HCT116 (cell line): ENCODE measurements around the gene TNIK. TPM values are rescaled to one million over a fixed set of nuclear protein-coding genes. Genes with fewer than 3 reads are reported as not detected.

Experiments
- ATAC-seq: fragments of 200-7000 bp; cut with Tn5 transposase; 2 replicates; pipeline ENCODE4 v1.9.1; 2020; ENCODE audit warnings: mild to moderate bottlenecking, moderate library complexity
- BruUV-seq: library from RNA; stranded (reverse); fragments of 400-500 nt; replicated peaks from 2 replicates; lab custom pipeline; 2021; lab: Mats Ljungman, UMichigan
- CTCF ChIA-PET: fragments of 300-600 bp; sonication (Branson Sonifier 250); formaldehyde crosslinking; loops from one replicate; lab custom pipeline; 2021; ENCODE audit warnings: antibody characterized with exemption; lab: Charles Lee
- POLR2A ChIA-PET: fragments of 300-600, 350-600 bp; sonication (Branson Sonifier 250); formaldehyde crosslinking; loops from one replicate; lab custom pipeline; 2021; ENCODE audit warnings: antibody characterized with exemption; lab: Charles Lee
- RAD21 ChIA-PET, 2 experiments: fragments of 300-600 bp; sonication (Branson Sonifier 250); formaldehyde crosslinking; loops; one replicate each; lab custom pipeline; 2023; ENCODE audit warnings: low total read pairs in 2 of 2; ENCODE audit not compliant: uncharacterized antibody in 2 of 2, unreplicated experiment in 2 of 2, low non-redundant PET in 1 of 2; lab: Charles Lee
- DNase-seq: peaks from one replicate; pipeline ENCODE4 v3.0.0-alpha.2; 2010; ENCODE audit warnings: low read depth, low spot score
- H2AFZ ChIP-seq: fragments of 200-600 bp; shearing (Covaris generic), sonication (generic); 2 replicates; pipeline ENCODE4 v1.6.1; 2017; ENCODE audit warnings: low read depth, mixed run types, mixed read lengths, antibody characterized with exemption, low read length; ENCODE audit not compliant: poor library complexity, severe bottlenecking
- H3K27ac ChIP-seq: 2 replicates; pipeline ENCODE4 v1.5.1; 2012; ENCODE audit warnings: low read depth, low read length
- H3K27me3 ChIP-seq: fragments of 200-600 bp; sonication (generic); 2 replicates; pipeline ENCODE4 v1.6.1; 2016; ENCODE audit warnings: mixed run types, low read length, mixed read lengths; ENCODE audit not compliant: insufficient read depth
- H3K36me3 ChIP-seq, 2 experiments: fragments of 200-500 bp in 1 of 2; fragments of 200-600 bp in 1 of 2; sonication (Bioruptor generic) in 1 of 2; sonication (generic) in 1 of 2; 2 replicates each; pipeline versions ENCODE4 v1.5.1 to v1.6.1; 2014 to 2016; ENCODE audit warnings: low read length in 2 of 2, inconsistent platforms in 1 of 2, mixed read lengths in 1 of 2, mixed run types in 1 of 2; ENCODE audit not compliant: insufficient read depth in 2 of 2, control insufficient read depth in 1 of 2
- H3K4me1 ChIP-seq, 2 experiments: fragments of 200-600 bp in 1 of 2; sonication (generic) in 1 of 2; 2 replicates each; pipeline versions ENCODE4 v1.5.1 to v1.6.1; 2012 to 2017; ENCODE audit warnings: low read length in 2 of 2, inconsistent platforms in 1 of 2, mild to moderate bottlenecking in 1 of 2, mixed read lengths in 1 of 2, mixed run types in 1 of 2, moderate library complexity in 1 of 2; ENCODE audit not compliant: insufficient read depth in 2 of 2, control insufficient read depth in 1 of 2
- H3K4me2 ChIP-seq: fragments of 200-600 bp; sonication (generic); 2 replicates; pipeline ENCODE4 v1.6.1; 2017; ENCODE audit warnings: mixed run types, low read length, mixed read lengths
- H3K4me3 ChIP-seq, 2 experiments: fragments of 200-600 bp in 1 of 2; sonication (generic) in 1 of 2; replicated peaks in 1 of 2; 2 replicates each; pipeline ENCODE4 v1.5.1; 2011 to 2016; ENCODE audit warnings: low read length in 2 of 2, control low read depth in 1 of 2, low read depth in 1 of 2, mild to moderate bottlenecking in 1 of 2, mixed read lengths in 1 of 2, mixed run types in 1 of 2
- H3K79me2 ChIP-seq: fragments of 200-600 bp; sonication (generic); 2 replicates; pipeline ENCODE4 v1.6.1; 2017; ENCODE audit warnings: mild to moderate bottlenecking, mixed run types, low read length, moderate library complexity, mixed read lengths; ENCODE audit not compliant: insufficient read depth
- H3K9ac ChIP-seq: fragments of 200-600 bp; sonication (generic); 2 replicates; pipeline ENCODE4 v1.6.1; 2016; ENCODE audit warnings: low read length, mixed read lengths
- H3K9me2 ChIP-seq: fragments of 200-600 bp; sonication (generic), shearing (Covaris generic); 2 replicates; pipeline ENCODE4 v1.6.1; 2017; ENCODE audit warnings: mixed run types, mild to moderate bottlenecking, moderate library complexity; ENCODE audit not compliant: insufficient read depth
- H3K9me3 ChIP-seq, 2 experiments: fragments of 200-500 bp in 1 of 2; fragments of 200-600 bp in 1 of 2; sonication (Bioruptor generic) in 1 of 2; sonication (generic) in 1 of 2; 2 replicates each; pipeline ENCODE4 v1.6.1; 2014 to 2017; ENCODE audit warnings: low read length in 2 of 2, mixed read lengths in 2 of 2, inconsistent platforms in 1 of 2, low read depth in 1 of 2, mild to moderate bottlenecking in 1 of 2, mixed run types in 1 of 2, moderate library complexity in 1 of 2; ENCODE audit not compliant: control insufficient read depth in 1 of 2, insufficient read depth in 1 of 2
- H4K20me1 ChIP-seq: fragments of 200-600 bp; sonication (generic), shearing (Covaris generic); 2 replicates; pipeline ENCODE4 v1.6.1; 2017; ENCODE audit warnings: mixed run types, mild to moderate bottlenecking, moderate library complexity; ENCODE audit not compliant: insufficient read depth
- ATF3 ChIP-seq: IDR thresholded peaks from 2 replicates; pipeline ENCODE4 v1.6.1; 2012
- CBX3 ChIP-seq: IDR thresholded peaks from 2 replicates; pipeline ENCODE4 v1.6.1; 2012; ENCODE audit warnings: low read depth
- CEBPB ChIP-seq: IDR thresholded peaks from 2 replicates; pipeline ENCODE4 v1.6.1; 2012; ENCODE audit warnings: low read depth
- CTCF ChIP-seq, 3 experiments: fragments of 200-600 bp in 1 of 3; sonication (generic) in 1 of 3; IDR thresholded peaks in 2 of 3; conservative IDR thresholded peaks in 1 of 3; 2 replicates each; pipeline ENCODE4 v1.5.1; 2012 to 2017; ENCODE audit warnings: low read depth in 2 of 3, low read length in 2 of 3, antibody characterized with exemption in 1 of 3, borderline replicate concordance in 1 of 3, control low read depth in 1 of 3, mild to moderate bottlenecking in 1 of 3, mixed read lengths in 1 of 3, mixed run types in 1 of 3, moderate library complexity in 1 of 3; ENCODE audit not compliant: insufficient read depth in 1 of 3
- ELF1 ChIP-seq: IDR thresholded peaks from 2 replicates; pipeline ENCODE4 v1.6.1; 2012; ENCODE audit warnings: low read depth, borderline replicate concordance
- EZH2 ChIP-seq: fragments of 200-600 bp; sonication (generic); IDR thresholded peaks from 2 replicates; pipeline ENCODE4 v1.6.1; 2017; ENCODE audit warnings: antibody characterized with exemption, mixed run types
- EZH2phosphoT487 ChIP-seq: fragments of 200-600 bp; IDR thresholded peaks from 2 replicates; pipeline ENCODE4 v1.6.1; 2018; ENCODE audit warnings: antibody characterized with exemption, borderline replicate concordance
- FOSL1 ChIP-seq: IDR thresholded peaks from 2 replicates; pipeline ENCODE4 v1.6.1; 2012; ENCODE audit warnings: low read depth
- JUND ChIP-seq: IDR thresholded peaks from 2 replicates; pipeline ENCODE4 v1.6.1; 2012
- MAX ChIP-seq: IDR thresholded peaks from 2 replicates; pipeline ENCODE4 v1.6.1; 2012
- POLR2A ChIP-seq: IDR thresholded peaks from 2 replicates; pipeline ENCODE4 v1.7.0; 2011; ENCODE audit warnings: borderline replicate concordance; ENCODE audit not compliant: insufficient read depth, insufficient read length; ENCODE audit errors: extremely low read depth
- POLR2AphosphoS5 ChIP-seq: IDR thresholded peaks from 2 replicates; pipeline ENCODE4 v1.6.1; 2011; ENCODE audit warnings: mild to moderate bottlenecking, low read depth, low read length, moderate library complexity
- RAD21 ChIP-seq: IDR thresholded peaks from 2 replicates; pipeline ENCODE4 v1.6.1; 2012; ENCODE audit warnings: low read depth, mild to moderate bottlenecking
- REST ChIP-seq: IDR thresholded peaks from 2 replicates; pipeline ENCODE4 v1.6.1; 2012; ENCODE audit warnings: low read depth
- SIN3A ChIP-seq: IDR thresholded peaks from 2 replicates; pipeline ENCODE4 v1.6.1; 2012; ENCODE audit warnings: low read depth
- SRF ChIP-seq: IDR thresholded peaks from 2 replicates; pipeline ENCODE4 v1.6.1; 2012; ENCODE audit warnings: low read depth
- TCF7L2 ChIP-seq: IDR thresholded peaks from 2 replicates; pipeline ENCODE4 v1.7.0; 2011; ENCODE audit warnings: borderline replicate concordance, inconsistent platforms; ENCODE audit not compliant: insufficient read depth, insufficient read length; ENCODE audit errors: extremely low read depth
- YY1 ChIP-seq: IDR thresholded peaks from 2 replicates; pipeline ENCODE4 v1.6.1; 2011; ENCODE audit warnings: low read length, low read depth, moderate library complexity, mild to moderate bottlenecking; ENCODE audit not compliant: insufficient replicate concordance; ENCODE audit errors: extremely low read depth
- ZFX ChIP-seq: fragments of 450-650 bp; IDR thresholded peaks from 2 replicates; pipeline ENCODE4 v1.6.1; 2017
- ZNF274 ChIP-seq: fragments of 200-500 bp; sonication (Bioruptor generic); IDR thresholded peaks from 2 replicates; pipeline ENCODE4 v1.6.1; 2014; ENCODE audit warnings: mild to moderate bottlenecking, low read depth, low read length, inconsistent platforms
- intact Hi-C: fragments of 100-400 bp; cut with micrococcal nuclease; formaldehyde crosslinking; loops from 2 replicates; pipeline ENCODE4 v1.10.0; 2022
- total RNA-seq: library from RNA; stranded (reverse); gene quantifications from one replicate; pipeline ENCODE4 v1.2.1, GENCODE V29; 2021; ENCODE audit not compliant: unreplicated experiment

TNIK gene
- total RNA-seq, 1 experiment from 2014 or later, result 24.1 TPM

- BruUV-seq, result no TSS peak
- intact Hi-C loops, result no loop called here
- no peaks in the 10 kb centered on the region for H3K27me3 ChIP-seq
- no peaks in the 10 kb centered on the region for H3K79me2 ChIP-seq
- H3K9me2 ChIP-seq, result no peaks in the 10 kb centered on the region; the same call in 1 of the 2 replicates
- no peaks in the 10 kb centered on the region for H3K4me1 ChIP-seq
- H3K4me3 ChIP-seq, result no peak overlapping the region
- no peak overlapping the region for H3K27ac ChIP-seq
- ATAC-seq (no peak), DNase-seq (no peak)
- no peak overlapping the region for H3K9ac ChIP-seq
- no peak overlapping the region for H2AFZ ChIP-seq
- no peaks in the 10 kb centered on the region; a peak in 1 of 4 replicates for H3K9me3 ChIP-seq
- TF ChIP-seq ZFX (no peak), FOSL1 (no peak), ZNF274 (no peak), EZH2 (no peak), YY1 (no peak), TCF7L2 (no peak), ELF1 (no peak), CBX3 (no peak), CTCF (IDR thresholded peaks at IDR 0.05 in 2 of 3, conservative IDR thresholded peaks at IDR 0.05 in 1 of 3; ENCODE audit: borderline replicate concordance in 1 of 3, insufficient read depth in 1 of 3, low read depth in 2 of 3, low read length in 2 of 3) (no peak), RAD21 (no peak), ATF3 (no peak), CEBPB (no peak), REST (no peak), SRF (no peak), JUND (no peak), POLR2AphosphoS5 (no peak), SIN3A (no peak), MAX (no peak), POLR2A (no peak), EZH2phosphoT487 (no peak)
- no peak overlapping the region for H3K4me2 ChIP-seq
- no peaks in the 10 kb centered on the region for H4K20me1 ChIP-seq
- ChIA-PET CTCF (no interaction called here), POLR2A (no interaction called here), RAD21 (no interaction called here)
- H3K36me3 ChIP-seq, result no peaks in the 10 kb centered on the region
Observed at GRCh38 chr3:171229173-171229572, 231.0 kb downstream of the TNIK start.
